Measurements from ENCODE around the gene POP7. TPM values are rescaled to one million over a fixed set of nuclear protein-coding genes. Genes with fewer than 3 reads are reported as not detected.

POP7 gene
- total RNA-seq, 4 donors from 2014 or later, result 23.9 to 38.1 (median 29.7) TPM

- DNase-seq, result no peak
- no peak overlapping the region for H3K4me3 ChIP-seq
- no peaks in the 10 kb centered on the region for H3K27me3 ChIP-seq
- no peaks in the 10 kb centered on the region for H3K9me3 ChIP-seq
- H3K36me3 ChIP-seq, result no peaks in the 10 kb centered on the region
- TF ChIP-seq CTCF (IDR thresholded peaks at IDR 0.05), result no peak
- TF ChIP-seq POLR2A (IDR thresholded peaks at IDR 0.05), result no peak
- no peak overlapping the region for H3K27ac ChIP-seq
- no peaks in the 10 kb centered on the region for H3K4me1 ChIP-seq
Observed at GRCh38 chr7:100670074-100670473, 35.8 kb upstream of the POP7 start.

GRCh38 chr7:100671353-100672327, 34.3 kb upstream of the POP7 start:
- no peak overlapping the region for H3K27ac ChIP-seq
- peaks cover 0 to 10% (median 2%) of the 10 kb centered on the region in 4 donors for H3K4me1 ChIP-seq
- peaks cover 0 to 3% (median 0%) of the 10 kb centered on the region in 3 donors for H3K36me3 ChIP-seq
- H3K27me3 ChIP-seq, result no peaks in the 10 kb centered on the region
- H3K4me3 ChIP-seq, result no peak overlapping the region
- no peaks in the 10 kb centered on the region for H3K9me3 ChIP-seq
- TF ChIP-seq POLR2A (IDR thresholded peaks at IDR 0.05) (no peak), CTCF (IDR thresholded peaks at IDR 0.05) (no peak)
- no peak for DNase-seq

- peak; percentile 99 to 100 (median 100) for DNase-seq
- Histone ChIP-seq H3K4me3 (peak within 1 kb of the TSS; percentile 73 to 91 (median 86)), H3K27me3 (no peaks in the 10 kb centered on the region), H3K9me3 (no peaks in the 10 kb centered on the region), H3K27ac (peak within 1 kb of the TSS; percentile 95 to 97 (median 96)), H3K4me1 (peaks cover 0 to 22% (median 2%) of the 10 kb centered on the region in 4 donors), H3K36me3 (peaks cover 0 to 21% (median 0%) of the 10 kb centered on the region in 3 donors)
- TF ChIP-seq POLR2A (IDR thresholded peaks at IDR 0.05), result peak; percentile 59 to 75
- TF ChIP-seq CTCF (IDR thresholded peaks at IDR 0.05), result peak in 1 of 6 experiments; percentile 22
Observed at GRCh38 chr7:100673302-100673941, 32.5 kb upstream of the POP7 start, which contains the start of gene GNB2. TSS of gene GNB2 (plus strand) at chr7:100673740. CDS start at chr7:100676266, 2,526 bp downstream.

- DNase-seq, result peak in 2 of 3 donors; percentile 69 to 78
- peak overlapping the region; percentile 95 to 97 (median 96) for H3K27ac ChIP-seq
Observed at GRCh38 chr7:100673942-100674410, 31.9 kb upstream of the POP7 start.

More at GRCh38 chr7:100673942-100674410, 31.9 kb upstream of the POP7 start:
- no peak for TF ChIP-seq CTCF (IDR thresholded peaks at IDR 0.05)
- TF ChIP-seq POLR2A (IDR thresholded peaks at IDR 0.05), result no peak
- H3K4me1 ChIP-seq, result peaks cover 0 to 22% (median 2%) of the 10 kb centered on the region in 4 donors
- H3K27me3 ChIP-seq, result no peaks in the 10 kb centered on the region
- H3K36me3 ChIP-seq, result peaks cover 0 to 26% (median 0%) of the 10 kb centered on the region in 3 donors
- peak overlapping the region; percentile 73 to 91 (median 86) for H3K4me3 ChIP-seq
- H3K9me3 ChIP-seq, result no peaks in the 10 kb centered on the region

Measured in Peyer's patch (tissue), 4 donors.